Keratinocyte (primary cell): ENCODE data around the gene GLTPD2. TPM values are rescaled to one million over a fixed set of nuclear protein-coding genes. Genes with fewer than 3 reads are reported as not detected.

Experiments
- DNase-seq: peaks from one replicate; pipeline ENCODE4 v3.0.0-alpha.2; 2011; ENCODE audit warnings: low read depth, missing footprints, low spot score
- FAIRE-seq: peaks from 2 replicates; lab custom pipeline; 2011; peaks lifted over from hg19 to GRCh38; lab: Jason Lieb, UNC
- H2AFZ ChIP-seq: 2 replicates; pipeline ENCODE4 v1.6.0; 2012; ENCODE audit warnings: low read length, control low read depth, inconsistent platforms; ENCODE audit not compliant: control insufficient read depth
- H3K27ac ChIP-seq: 2 replicates; pipeline ENCODE4 v1.5.1; 2011; ENCODE audit warnings: low read length; ENCODE audit not compliant: control insufficient read depth, insufficient read depth
- H3K27me3 ChIP-seq: 3 replicates; pipeline ENCODE4 v1.6.0; 2011; ENCODE audit warnings: low read length; ENCODE audit not compliant: control insufficient read depth, insufficient read depth; ENCODE audit errors: extremely low read depth
- H3K36me3 ChIP-seq, 2 experiments: 2 replicates in 1 of 2; 3 replicates in 1 of 2; pipeline ENCODE4 v1.5.1; 2011; ENCODE audit warnings: low read length in 2 of 2, mild to moderate bottlenecking in 1 of 2; ENCODE audit not compliant: control insufficient read depth in 2 of 2, insufficient read depth in 2 of 2; ENCODE audit errors: extremely low read depth in 1 of 2
- H3K4me1 ChIP-seq: 3 replicates; pipeline ENCODE4 v1.5.1; 2011; ENCODE audit warnings: low read length; ENCODE audit not compliant: control insufficient read depth, insufficient read depth; ENCODE audit errors: extremely low read depth
- H3K4me2 ChIP-seq: 3 replicates; pipeline ENCODE4 v1.6.0; 2011; ENCODE audit warnings: low read depth, low read length; ENCODE audit not compliant: control insufficient read depth, insufficient read depth; ENCODE audit errors: extremely low read depth
- H3K4me3 ChIP-seq, 3 experiments: fragments of 200-600 bp in 1 of 3; sonication (generic) in 1 of 3; 2 replicates in 2 of 3; 3 replicates in 1 of 3; pipeline ENCODE4 v1.5.1; 2011 to 2016; ENCODE audit warnings: low read length in 3 of 3, mild to moderate bottlenecking in 3 of 3, control low read depth in 2 of 3, inconsistent platforms in 1 of 3, low read depth in 1 of 3, mixed read lengths in 1 of 3, mixed run types in 1 of 3, moderate library complexity in 1 of 3; ENCODE audit not compliant: control insufficient read depth in 2 of 3, insufficient read depth in 2 of 3; ENCODE audit errors: extremely low read depth in 1 of 3
- H3K79me2 ChIP-seq: 2 replicates; pipeline ENCODE4 v1.6.0; 2012; ENCODE audit warnings: low read length; ENCODE audit not compliant: control insufficient read depth, insufficient read depth
- H3K9ac ChIP-seq: 3 replicates; pipeline ENCODE4 v1.6.0; 2011; ENCODE audit warnings: low read length; ENCODE audit not compliant: control insufficient read depth, insufficient read depth; ENCODE audit errors: extremely low read depth
- H3K9me1 ChIP-seq: 3 replicates; pipeline ENCODE4 v1.6.0; 2011; ENCODE audit warnings: low read length; ENCODE audit not compliant: control insufficient read depth, insufficient read depth; ENCODE audit errors: extremely low read depth
- H3K9me3 ChIP-seq: 2 replicates; pipeline ENCODE4 v1.5.1; 2012; ENCODE audit warnings: low read depth, low read length; ENCODE audit not compliant: control insufficient read depth
- H4K20me1 ChIP-seq: 3 replicates; pipeline ENCODE4 v1.6.0; 2011; ENCODE audit warnings: low read length; ENCODE audit not compliant: control insufficient read depth, insufficient read depth; ENCODE audit errors: extremely low read depth
- EZH2 ChIP-seq: IDR thresholded peaks from one replicate; pipeline ENCODE4 v1.6.1; 2012; ENCODE audit warnings: inconsistent platforms, mild to moderate bottlenecking, low read length, moderate library complexity
- dilution Hi-C: fragments of 300-500 bp; cut with MboI; formaldehyde crosslinking; loops from one replicate; pipeline ENCODE4 v1.7.0; 2020; ENCODE audit warnings: low sequenced_read_pairs; ENCODE audit not compliant: extremely low pct_ligation_motif_present
- polyA plus RNA-seq, 5 experiments: library from polyadenylated mRNA; depleted of rRNA in 3 of 5; stranded (reverse) in 3 of 5; stranded (forward) in 1 of 5; unstranded in 1 of 5; fragments of >200 nt; gene quantifications; 1 replicate in 1 of 5; 2 replicates in 3 of 5; 3 replicates in 1 of 5; pipeline versions ENCODE4 v1.2.1 to v1.2.3, GENCODE V29; 2011 to 2012; ENCODE audit warnings: missing spikeins in 2 of 5, low read depth in 1 of 5, low replicate concordance in 1 of 5
- TF ChIP-seq, protein P1 (sequence below), 3 experiments: IDR thresholded peaks in 1 of 3; conservative IDR thresholded peaks in 1 of 3; optimal IDR thresholded peaks in 1 of 3; 2 replicates in 2 of 3; 3 replicates in 1 of 3; pipeline versions ENCODE3 to v1.5.1; 2011; ENCODE audit warnings: low read length in 3 of 3, mild to moderate bottlenecking in 3 of 3, moderate library complexity in 2 of 3, control low read depth in 1 of 3, inconsistent platforms in 1 of 3; ENCODE audit not compliant: insufficient read depth in 2 of 3; ENCODE audit errors: extremely low read depth in 1 of 3

The GLTPD2 gene
- polyA plus RNA-seq, 1 donor (not counting 4 experiments of a cell fraction or from before 2014, with no cell fraction given): not detected

DNA sequence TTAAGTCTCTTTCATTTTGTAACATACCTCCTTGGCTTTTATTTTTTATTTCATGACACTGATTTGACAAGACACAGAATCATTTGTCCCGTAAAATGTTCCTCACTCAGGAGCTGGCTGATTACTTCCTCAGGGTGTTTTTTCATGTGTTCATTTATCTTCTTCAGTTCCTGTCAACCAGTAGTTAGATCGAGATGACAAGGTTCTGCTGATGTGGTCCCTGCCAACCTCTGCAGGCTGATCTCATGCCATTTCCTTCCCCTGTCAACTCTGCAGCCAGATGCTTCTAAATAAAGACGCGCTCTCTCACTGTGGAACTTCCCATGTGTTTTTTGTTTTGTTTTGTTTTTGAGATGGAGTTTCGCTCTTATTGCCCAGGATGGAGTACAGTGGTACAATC, 40.9 kb upstream of the GLTPD2 start:
- TF ChIP-seq EZH2: no peak
- TF ChIP-seq, protein P1, sequence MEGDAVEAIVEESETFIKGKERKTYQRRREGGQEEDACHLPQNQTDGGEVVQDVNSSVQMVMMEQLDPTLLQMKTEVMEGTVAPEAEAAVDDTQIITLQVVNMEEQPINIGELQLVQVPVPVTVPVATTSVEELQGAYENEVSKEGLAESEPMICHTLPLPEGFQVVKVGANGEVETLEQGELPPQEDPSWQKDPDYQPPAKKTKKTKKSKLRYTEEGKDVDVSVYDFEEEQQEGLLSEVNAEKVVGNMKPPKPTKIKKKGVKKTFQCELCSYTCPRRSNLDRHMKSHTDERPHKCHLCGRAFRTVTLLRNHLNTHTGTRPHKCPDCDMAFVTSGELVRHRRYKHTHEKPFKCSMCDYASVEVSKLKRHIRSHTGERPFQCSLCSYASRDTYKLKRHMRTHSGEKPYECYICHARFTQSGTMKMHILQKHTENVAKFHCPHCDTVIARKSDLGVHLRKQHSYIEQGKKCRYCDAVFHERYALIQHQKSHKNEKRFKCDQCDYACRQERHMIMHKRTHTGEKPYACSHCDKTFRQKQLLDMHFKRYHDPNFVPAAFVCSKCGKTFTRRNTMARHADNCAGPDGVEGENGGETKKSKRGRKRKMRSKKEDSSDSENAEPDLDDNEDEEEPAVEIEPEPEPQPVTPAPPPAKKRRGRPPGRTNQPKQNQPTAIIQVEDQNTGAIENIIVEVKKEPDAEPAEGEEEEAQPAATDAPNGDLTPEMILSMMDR (optimal IDR thresholded peaks at IDR 0.05 in 1 of 3, IDR thresholded peaks at IDR 0.05 in 1 of 3, conservative IDR thresholded peaks at IDR 0.05 in 1 of 3; ENCODE audit: extremely low read depth in 1 of 3, insufficient read depth in 2 of 3, low read length in 3 of 3): no peak
- H3K4me2 ChIP-seq: no peak overlapping the region
- no peak overlapping the region for H3K4me3 ChIP-seq
- no peak overlapping the region for H3K27ac ChIP-seq
- no peak overlapping the region for H2AFZ ChIP-seq
- H3K36me3 ChIP-seq: no peaks in the 10 kb centered on the region
- peaks cover 6% of the 10 kb centered on the region for H3K27me3 ChIP-seq
- H4K20me1 ChIP-seq: no peaks in the 10 kb centered on the region
- no peaks in the 10 kb centered on the region for H3K9me1 ChIP-seq
- H3K79me2 ChIP-seq: no peaks in the 10 kb centered on the region
- no peaks in the 10 kb centered on the region for H3K4me1 ChIP-seq
- no peaks in the 10 kb centered on the region for H3K9me3 ChIP-seq
- H3K9ac ChIP-seq: no peak overlapping the region
- dilution Hi-C loops: no loop called here
- FAIRE-seq: no peak
- no peak for DNase-seq

DNA sequence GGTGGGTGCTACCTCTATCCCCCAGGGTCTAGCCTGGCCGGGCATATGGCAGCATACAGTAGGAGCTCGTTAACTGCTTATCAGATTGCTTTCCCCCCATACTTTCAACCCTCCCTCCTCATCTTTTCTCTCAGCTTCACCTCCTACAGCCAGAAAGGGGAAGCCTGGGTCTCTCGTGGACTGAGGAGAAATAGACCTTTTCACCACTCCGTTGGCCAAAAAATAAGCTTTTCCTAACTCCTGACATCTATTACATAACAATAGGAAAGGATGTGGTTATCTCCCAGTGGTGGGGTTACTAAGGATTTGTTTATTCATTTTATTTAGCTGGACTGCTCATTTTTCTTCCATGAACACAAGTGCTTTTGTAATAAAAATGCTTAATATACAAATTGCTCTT, 40.1 kb upstream of the GLTPD2 start:
- Histone ChIP-seq H3K9me3 (no peaks in the 10 kb centered on the region), H2AFZ (no peak overlapping the region), H3K27me3 (peaks cover 6% of the 10 kb centered on the region), H3K9me1 (no peaks in the 10 kb centered on the region), H3K4me1 (no peaks in the 10 kb centered on the region), H3K9ac (no peak overlapping the region), H3K36me3 (no peaks in the 10 kb centered on the region), H3K4me2 (no peak overlapping the region), H3K27ac (no peak overlapping the region), H4K20me1 (no peaks in the 10 kb centered on the region), H3K79me2 (no peaks in the 10 kb centered on the region), H3K4me3 (no peak overlapping the region)
- dilution Hi-C loops: no loop called here
- TF ChIP-seq, protein P1 (optimal IDR thresholded peaks at IDR 0.05 in 1 of 3, IDR thresholded peaks at IDR 0.05 in 1 of 3, conservative IDR thresholded peaks at IDR 0.05 in 1 of 3; ENCODE audit: extremely low read depth in 1 of 3, insufficient read depth in 2 of 3, low read length in 3 of 3): no peak
- no peak for TF ChIP-seq EZH2
- FAIRE-seq (no peak), DNase-seq (no peak)
